Gastroesophageal sphincter (tissue), 3 donors: ENCODE data around the gene IRX4.

Source experiments
- CTCF ChIP-seq, 4 experiments: fragments of 200-600 bp in 2 of 4; fragments of 450-650 bp in 2 of 4; sonication (generic) in 1 of 4; IDR thresholded peaks; one replicate each; pipeline ENCODE4 v1.5.1; 2017 to 2019; ENCODE audit warnings: antibody characterized with exemption in 4 of 4, mild to moderate bottlenecking in 2 of 4, moderate library complexity in 2 of 4
- EP300 ChIP-seq: sonication (generic); formaldehyde crosslinking; IDR thresholded peaks from one replicate; pipeline ENCODE4 v1.6.1; 2017; ENCODE audit warnings: antibody characterized with exemption, mild to moderate bottlenecking
- POLR2A ChIP-seq, 2 donors: fragments of 450-650 bp; IDR thresholded peaks; one replicate each; pipeline ENCODE4 v1.6.1; 2017; ENCODE audit warnings: antibody characterized with exemption in 2 of 2, mild to moderate bottlenecking in 2 of 2, moderate library complexity in 1 of 2
- POLR2AphosphoS5 ChIP-seq: sonication (generic); formaldehyde crosslinking; IDR thresholded peaks from one replicate; pipeline ENCODE4 v1.6.1; 2017; ENCODE audit warnings: antibody characterized with exemption

DNA sequence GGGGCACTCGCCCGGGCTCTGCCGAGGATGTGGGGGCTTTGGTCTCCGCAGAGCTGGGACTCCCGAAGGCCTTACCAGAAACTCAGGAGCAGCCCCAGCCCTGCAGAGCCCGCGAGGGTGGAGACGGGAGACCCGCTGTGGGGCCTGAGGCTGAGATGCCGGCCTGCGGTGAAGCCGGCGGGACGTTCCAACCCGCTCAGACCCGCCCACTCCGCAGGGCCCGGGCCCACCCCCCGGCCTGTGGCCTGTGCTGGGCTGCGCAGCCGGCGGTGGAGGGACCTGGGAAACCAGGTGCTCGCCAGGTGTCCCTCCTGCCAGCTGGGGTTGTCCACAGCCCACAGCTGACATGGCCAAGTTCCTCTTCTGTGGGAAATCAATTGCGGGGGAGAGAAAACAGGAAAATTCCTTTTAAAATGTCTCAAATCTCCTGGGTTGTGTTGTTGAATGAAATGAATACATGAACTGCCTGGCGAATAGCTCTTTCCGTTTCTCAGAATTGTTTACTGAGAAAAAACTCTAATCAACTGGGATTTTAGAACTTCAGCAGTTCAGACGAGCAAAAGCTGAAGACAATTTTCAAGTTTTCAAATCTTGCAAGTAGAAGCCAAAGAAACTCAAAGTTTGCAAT is 49.0 kb upstream of the IRX4 start:
- TF ChIP-seq CTCF (IDR thresholded peaks at IDR 0.05) (no peak), POLR2A (IDR thresholded peaks at IDR 0.05) (no peak), EP300 (no peak), POLR2AphosphoS5 (no peak)
